Stimulated activated CD4-positive, alpha-beta T cell treated with anti-CD3 and anti-CD28 coated beads, Interleukin-4, amount 100 ng/mL, for 4 hours (primary cell): ENCODE results near the gene ABHD15.

Experiments used
- DNase-seq, 2 experiments: peaks; one replicate each; pipeline ENCODE4 v3.0.0-alpha.2; 2020

The ABHD15 gene

GRCh38 chr17:29514792-29515191 lies 52.0 kb downstream of the ABHD15 start:
- no peak for DNase-seq

- DNase-seq, result no peak
Observed at GRCh38 chr17:29510953-29511352, 55.9 kb downstream of the ABHD15 start.
